OCI-LY7 (cell line): ENCODE results near the gene CD1E.

Experiments
- CTCF ChIP-seq: fragments of 200-600 bp; sonication (generic); conservative IDR thresholded peaks from 2 replicates; pipeline ENCODE4 v1.5.1; 2014; ENCODE audit warnings: mild to moderate bottlenecking, antibody characterized with exemption, low read length, moderate library complexity, mixed read lengths
- EZH2phosphoT487 ChIP-seq: fragments of 200-600 bp; sonication (generic); IDR thresholded peaks from 2 replicates; pipeline ENCODE4 v1.6.1; 2018; ENCODE audit warnings: low read depth, borderline replicate concordance, mild to moderate bottlenecking, mixed run types, antibody characterized with exemption, low read length, moderate library complexity, mixed read lengths

GRCh38 chr1:158353303-158354075 is at the start of gene CD1E:
- TF ChIP-seq CTCF (no peak), EZH2phosphoT487 (no peak)
